ENCODE results near the gene SFXN5.
A peak's percentile ranks its signal among the peaks of the same experiment; 100 is the strongest.

DNA sequence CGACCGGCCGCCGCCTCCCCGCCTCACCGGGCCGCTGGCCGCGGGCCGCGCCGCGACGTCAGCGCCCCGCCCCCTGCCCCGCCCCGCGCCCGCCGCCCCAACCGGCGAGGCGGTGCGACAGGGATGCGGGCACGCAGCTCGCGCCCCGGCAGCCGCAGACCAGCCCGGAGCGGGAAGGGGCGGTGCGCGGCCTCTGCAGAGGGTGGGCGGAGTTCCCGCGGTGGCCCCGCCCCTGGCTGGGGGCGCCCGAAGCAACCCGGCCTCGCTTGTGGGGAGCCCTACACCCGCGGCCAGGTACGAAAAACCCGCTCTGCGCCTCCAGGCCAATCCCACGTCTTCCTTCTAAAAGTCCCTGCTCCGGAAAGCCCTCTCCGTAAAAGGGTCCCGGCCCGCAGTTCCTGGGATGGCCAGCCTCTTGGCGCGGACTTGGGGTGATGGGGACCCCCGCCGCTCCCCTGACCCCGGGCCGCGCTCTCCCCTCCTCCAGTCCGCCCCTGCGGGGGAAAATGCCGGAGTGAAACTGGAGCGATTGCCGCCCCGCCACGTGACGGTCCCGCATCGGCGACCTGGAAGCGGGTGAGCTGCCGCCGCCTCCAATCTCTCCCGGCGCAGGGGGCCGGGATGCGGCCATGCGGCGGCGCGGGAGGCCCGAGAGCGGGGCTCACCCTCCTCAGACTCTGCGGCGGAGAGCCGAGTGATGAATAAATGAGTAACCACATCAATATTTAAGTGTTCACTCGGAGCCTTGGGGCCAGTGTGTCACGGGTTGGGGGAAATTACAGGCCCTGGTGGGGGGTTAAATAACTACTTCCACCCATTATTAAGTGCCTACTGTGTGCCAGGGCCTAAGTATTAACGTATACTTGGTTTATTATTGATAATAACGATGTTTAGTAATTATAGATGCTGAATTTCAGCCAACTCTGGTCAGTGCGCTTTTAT, 41.7 kb upstream of the SFXN5 start, which contains the start of gene RAB11FIP5:
- TF ChIP-seq, protein P1, sequence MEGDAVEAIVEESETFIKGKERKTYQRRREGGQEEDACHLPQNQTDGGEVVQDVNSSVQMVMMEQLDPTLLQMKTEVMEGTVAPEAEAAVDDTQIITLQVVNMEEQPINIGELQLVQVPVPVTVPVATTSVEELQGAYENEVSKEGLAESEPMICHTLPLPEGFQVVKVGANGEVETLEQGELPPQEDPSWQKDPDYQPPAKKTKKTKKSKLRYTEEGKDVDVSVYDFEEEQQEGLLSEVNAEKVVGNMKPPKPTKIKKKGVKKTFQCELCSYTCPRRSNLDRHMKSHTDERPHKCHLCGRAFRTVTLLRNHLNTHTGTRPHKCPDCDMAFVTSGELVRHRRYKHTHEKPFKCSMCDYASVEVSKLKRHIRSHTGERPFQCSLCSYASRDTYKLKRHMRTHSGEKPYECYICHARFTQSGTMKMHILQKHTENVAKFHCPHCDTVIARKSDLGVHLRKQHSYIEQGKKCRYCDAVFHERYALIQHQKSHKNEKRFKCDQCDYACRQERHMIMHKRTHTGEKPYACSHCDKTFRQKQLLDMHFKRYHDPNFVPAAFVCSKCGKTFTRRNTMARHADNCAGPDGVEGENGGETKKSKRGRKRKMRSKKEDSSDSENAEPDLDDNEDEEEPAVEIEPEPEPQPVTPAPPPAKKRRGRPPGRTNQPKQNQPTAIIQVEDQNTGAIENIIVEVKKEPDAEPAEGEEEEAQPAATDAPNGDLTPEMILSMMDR (IDR thresholded peaks at IDR 0.05; ENCODE audit: poor library complexity, severe bottlenecking), result peak; percentile 25
- TF ChIP-seq EZH2 (IDR thresholded peaks at IDR 0.05; ENCODE audit: borderline replicate concordance, insufficient read depth, low read length, poor library complexity, severe bottlenecking) (no peak), POLR2AphosphoS5 (IDR thresholded peaks at IDR 0.05) (no peak), SMC3 (conservative IDR thresholded peaks at IDR 0.05; ENCODE audit: poor library complexity) (no peak)
- TF ChIP-seq, protein P2, sequence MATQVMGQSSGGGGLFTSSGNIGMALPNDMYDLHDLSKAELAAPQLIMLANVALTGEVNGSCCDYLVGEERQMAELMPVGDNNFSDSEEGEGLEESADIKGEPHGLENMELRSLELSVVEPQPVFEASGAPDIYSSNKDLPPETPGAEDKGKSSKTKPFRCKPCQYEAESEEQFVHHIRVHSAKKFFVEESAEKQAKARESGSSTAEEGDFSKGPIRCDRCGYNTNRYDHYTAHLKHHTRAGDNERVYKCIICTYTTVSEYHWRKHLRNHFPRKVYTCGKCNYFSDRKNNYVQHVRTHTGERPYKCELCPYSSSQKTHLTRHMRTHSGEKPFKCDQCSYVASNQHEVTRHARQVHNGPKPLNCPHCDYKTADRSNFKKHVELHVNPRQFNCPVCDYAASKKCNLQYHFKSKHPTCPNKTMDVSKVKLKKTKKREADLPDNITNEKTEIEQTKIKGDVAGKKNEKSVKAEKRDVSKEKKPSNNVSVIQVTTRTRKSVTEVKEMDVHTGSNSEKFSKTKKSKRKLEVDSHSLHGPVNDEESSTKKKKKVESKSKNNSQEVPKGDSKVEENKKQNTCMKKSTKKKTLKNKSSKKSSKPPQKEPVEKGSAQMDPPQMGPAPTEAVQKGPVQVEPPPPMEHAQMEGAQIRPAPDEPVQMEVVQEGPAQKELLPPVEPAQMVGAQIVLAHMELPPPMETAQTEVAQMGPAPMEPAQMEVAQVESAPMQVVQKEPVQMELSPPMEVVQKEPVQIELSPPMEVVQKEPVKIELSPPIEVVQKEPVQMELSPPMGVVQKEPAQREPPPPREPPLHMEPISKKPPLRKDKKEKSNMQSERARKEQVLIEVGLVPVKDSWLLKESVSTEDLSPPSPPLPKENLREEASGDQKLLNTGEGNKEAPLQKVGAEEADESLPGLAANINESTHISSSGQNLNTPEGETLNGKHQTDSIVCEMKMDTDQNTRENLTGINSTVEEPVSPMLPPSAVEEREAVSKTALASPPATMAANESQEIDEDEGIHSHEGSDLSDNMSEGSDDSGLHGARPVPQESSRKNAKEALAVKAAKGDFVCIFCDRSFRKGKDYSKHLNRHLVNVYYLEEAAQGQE (IDR thresholded peaks at IDR 0.05; ENCODE audit: borderline replicate concordance), result no peak

All from neural cell (in vitro differentiated cells).